ENCODE data around the gene ASGR1. TPM values are rescaled to one million over a fixed set of nuclear protein-coding genes. Genes with fewer than 3 reads are reported as not detected.

Gene ASGR1
- polyA plus RNA-seq, 1 donor from 2014 or later = 80.2 TPM

DNA sequence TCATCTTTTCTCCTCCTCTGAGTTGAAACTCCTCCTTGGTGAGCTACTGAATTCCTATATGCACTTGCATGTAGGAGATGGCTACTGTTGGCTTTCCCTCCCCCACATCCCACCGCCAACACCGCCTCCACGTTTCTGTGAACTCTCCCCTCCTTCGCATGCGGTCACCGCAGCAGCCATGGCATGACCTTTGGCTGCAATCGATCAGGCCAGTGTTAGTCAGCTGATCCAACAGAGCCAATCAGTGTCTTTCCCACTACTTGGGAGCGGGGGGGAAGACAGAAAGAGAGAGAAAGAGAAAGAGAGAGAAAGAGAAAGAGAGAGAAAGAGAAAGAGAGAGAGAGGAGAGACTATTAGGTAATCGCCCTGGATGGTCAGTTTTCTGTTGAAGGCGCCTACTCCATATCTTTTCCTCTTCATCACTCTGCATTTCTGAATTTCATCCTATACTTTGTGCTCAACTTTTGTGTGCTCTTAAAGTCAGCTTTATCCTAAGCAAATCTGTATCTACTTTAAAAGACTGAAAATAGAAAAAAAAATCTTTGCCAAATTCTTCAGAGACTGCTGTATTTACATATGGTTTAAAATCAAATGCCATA lies 22.7 kb downstream of the ASGR1 start:
- H3K27ac ChIP-seq (ENCODE audit: low read length) = no peak overlapping the region
- H3K9ac ChIP-seq (ENCODE audit: low read length) = no peak overlapping the region
- no peaks in the 10 kb centered on the region for H3K79me2 ChIP-seq (replicated peaks; ENCODE audit: insufficient read depth, low read length)
- no peaks in the 10 kb centered on the region for H3K27me3 ChIP-seq (ENCODE audit: insufficient read depth, low read depth, low read length)
- H3F3A ChIP-seq (ENCODE audit: insufficient read depth, low read length, poor library complexity, severe bottlenecking) = no peaks in the 10 kb centered on the region
- no peaks in the 10 kb centered on the region for H3K36me3 ChIP-seq (ENCODE audit: insufficient read depth, low read length)
- H4K20me1 ChIP-seq (ENCODE audit: insufficient read depth) = no peaks in the 10 kb centered on the region
- no peak overlapping the region for H2AFZ ChIP-seq (ENCODE audit: low read depth, low read length)
- no peak overlapping the region for H3K4me2 ChIP-seq (ENCODE audit: low read length)
- no peak overlapping the region for H3K4me3 ChIP-seq (ENCODE audit: low read length)
- TF ChIP-seq RAD21 (conservative IDR thresholded peaks at IDR 0.05) (no peak), SMC3 (conservative IDR thresholded peaks at IDR 0.05; ENCODE audit: poor library complexity) (no peak), POLR2AphosphoS5 (IDR thresholded peaks at IDR 0.05) (no peak), EZH2 (IDR thresholded peaks at IDR 0.05; ENCODE audit: borderline replicate concordance, insufficient read depth, low read length, poor library complexity, severe bottlenecking) (no peak), TAF1 (IDR thresholded peaks at IDR 0.05; ENCODE audit: low read depth) (no peak), MXI1 (conservative IDR thresholded peaks at IDR 0.05; ENCODE audit: poor library complexity, severe bottlenecking) (no peak), EP300 (conservative IDR thresholded peaks at IDR 0.05; ENCODE audit: poor library complexity, severe bottlenecking) (no peak)
- TF ChIP-seq, protein P1, sequence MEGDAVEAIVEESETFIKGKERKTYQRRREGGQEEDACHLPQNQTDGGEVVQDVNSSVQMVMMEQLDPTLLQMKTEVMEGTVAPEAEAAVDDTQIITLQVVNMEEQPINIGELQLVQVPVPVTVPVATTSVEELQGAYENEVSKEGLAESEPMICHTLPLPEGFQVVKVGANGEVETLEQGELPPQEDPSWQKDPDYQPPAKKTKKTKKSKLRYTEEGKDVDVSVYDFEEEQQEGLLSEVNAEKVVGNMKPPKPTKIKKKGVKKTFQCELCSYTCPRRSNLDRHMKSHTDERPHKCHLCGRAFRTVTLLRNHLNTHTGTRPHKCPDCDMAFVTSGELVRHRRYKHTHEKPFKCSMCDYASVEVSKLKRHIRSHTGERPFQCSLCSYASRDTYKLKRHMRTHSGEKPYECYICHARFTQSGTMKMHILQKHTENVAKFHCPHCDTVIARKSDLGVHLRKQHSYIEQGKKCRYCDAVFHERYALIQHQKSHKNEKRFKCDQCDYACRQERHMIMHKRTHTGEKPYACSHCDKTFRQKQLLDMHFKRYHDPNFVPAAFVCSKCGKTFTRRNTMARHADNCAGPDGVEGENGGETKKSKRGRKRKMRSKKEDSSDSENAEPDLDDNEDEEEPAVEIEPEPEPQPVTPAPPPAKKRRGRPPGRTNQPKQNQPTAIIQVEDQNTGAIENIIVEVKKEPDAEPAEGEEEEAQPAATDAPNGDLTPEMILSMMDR (IDR thresholded peaks at IDR 0.05; ENCODE audit: poor library complexity, severe bottlenecking) = no peak
- TF ChIP-seq, protein P2, sequence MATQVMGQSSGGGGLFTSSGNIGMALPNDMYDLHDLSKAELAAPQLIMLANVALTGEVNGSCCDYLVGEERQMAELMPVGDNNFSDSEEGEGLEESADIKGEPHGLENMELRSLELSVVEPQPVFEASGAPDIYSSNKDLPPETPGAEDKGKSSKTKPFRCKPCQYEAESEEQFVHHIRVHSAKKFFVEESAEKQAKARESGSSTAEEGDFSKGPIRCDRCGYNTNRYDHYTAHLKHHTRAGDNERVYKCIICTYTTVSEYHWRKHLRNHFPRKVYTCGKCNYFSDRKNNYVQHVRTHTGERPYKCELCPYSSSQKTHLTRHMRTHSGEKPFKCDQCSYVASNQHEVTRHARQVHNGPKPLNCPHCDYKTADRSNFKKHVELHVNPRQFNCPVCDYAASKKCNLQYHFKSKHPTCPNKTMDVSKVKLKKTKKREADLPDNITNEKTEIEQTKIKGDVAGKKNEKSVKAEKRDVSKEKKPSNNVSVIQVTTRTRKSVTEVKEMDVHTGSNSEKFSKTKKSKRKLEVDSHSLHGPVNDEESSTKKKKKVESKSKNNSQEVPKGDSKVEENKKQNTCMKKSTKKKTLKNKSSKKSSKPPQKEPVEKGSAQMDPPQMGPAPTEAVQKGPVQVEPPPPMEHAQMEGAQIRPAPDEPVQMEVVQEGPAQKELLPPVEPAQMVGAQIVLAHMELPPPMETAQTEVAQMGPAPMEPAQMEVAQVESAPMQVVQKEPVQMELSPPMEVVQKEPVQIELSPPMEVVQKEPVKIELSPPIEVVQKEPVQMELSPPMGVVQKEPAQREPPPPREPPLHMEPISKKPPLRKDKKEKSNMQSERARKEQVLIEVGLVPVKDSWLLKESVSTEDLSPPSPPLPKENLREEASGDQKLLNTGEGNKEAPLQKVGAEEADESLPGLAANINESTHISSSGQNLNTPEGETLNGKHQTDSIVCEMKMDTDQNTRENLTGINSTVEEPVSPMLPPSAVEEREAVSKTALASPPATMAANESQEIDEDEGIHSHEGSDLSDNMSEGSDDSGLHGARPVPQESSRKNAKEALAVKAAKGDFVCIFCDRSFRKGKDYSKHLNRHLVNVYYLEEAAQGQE (IDR thresholded peaks at IDR 0.05; ENCODE audit: borderline replicate concordance) = no peak
- no peaks in the 10 kb centered on the region for H3K9me2 ChIP-seq (ENCODE audit: insufficient read depth, low read length)
- H3K9me3 ChIP-seq (ENCODE audit: low read length) = no peaks in the 10 kb centered on the region

GRCh38 chr17:7147772-7148171 lies 31.4 kb downstream of the ASGR1 start:
- Histone ChIP-seq H3K4me3 (ENCODE audit: low read length) (no peak overlapping the region), H3K79me2 (replicated peaks; ENCODE audit: insufficient read depth, low read length) (no peaks in the 10 kb centered on the region), H3K9me2 (ENCODE audit: insufficient read depth, low read length) (no peaks in the 10 kb centered on the region), H3K9me3 (ENCODE audit: low read length) (no peaks in the 10 kb centered on the region), H4K20me1 (ENCODE audit: insufficient read depth) (no peaks in the 10 kb centered on the region), H3K9ac (ENCODE audit: low read length) (no peak overlapping the region), H2AFZ (ENCODE audit: low read depth, low read length) (no peak overlapping the region), H3K27ac (ENCODE audit: low read length) (no peak overlapping the region), H3K27me3 (ENCODE audit: insufficient read depth, low read depth, low read length) (no peaks in the 10 kb centered on the region), H3F3A (ENCODE audit: insufficient read depth, low read length, poor library complexity, severe bottlenecking) (no peaks in the 10 kb centered on the region), H3K4me2 (ENCODE audit: low read length) (no peak overlapping the region), H3K36me3 (ENCODE audit: insufficient read depth, low read length) (no peaks in the 10 kb centered on the region)
- no peak for TF ChIP-seq EP300 (conservative IDR thresholded peaks at IDR 0.05; ENCODE audit: poor library complexity, severe bottlenecking)
- TF ChIP-seq, protein P2 (IDR thresholded peaks at IDR 0.05; ENCODE audit: borderline replicate concordance) = no peak
- TF ChIP-seq EZH2 (IDR thresholded peaks at IDR 0.05; ENCODE audit: borderline replicate concordance, insufficient read depth, low read length, poor library complexity, severe bottlenecking) = no peak
- TF ChIP-seq TAF1 (IDR thresholded peaks at IDR 0.05; ENCODE audit: low read depth) = no peak
- TF ChIP-seq, protein P1 (IDR thresholded peaks at IDR 0.05; ENCODE audit: poor library complexity, severe bottlenecking) = no peak
- TF ChIP-seq SMC3 (conservative IDR thresholded peaks at IDR 0.05; ENCODE audit: poor library complexity) = no peak
- no peak for TF ChIP-seq RAD21 (conservative IDR thresholded peaks at IDR 0.05)
- TF ChIP-seq MXI1 (conservative IDR thresholded peaks at IDR 0.05; ENCODE audit: poor library complexity, severe bottlenecking) = no peak
